BLaER1 treated with 17β-estradiol and CSF1 and Interleukin-3, amounts not matched to agents 10 nM and 100 nM (cell line): Measurements from ENCODE around the gene BTBD9.

Experiments used
- H3K27ac ChIP-seq, 11 experiments: shearing (Covaris generic); formaldehyde crosslinking; 2 replicates each; pipeline ENCODE4 v1.8.1; 2022
- H3K27me3 ChIP-seq, 11 experiments: shearing (Covaris generic); formaldehyde crosslinking; 2 replicates each; pipeline ENCODE4 v1.8.1; 2022
- H3K36me3 ChIP-seq, 11 experiments: shearing (Covaris generic); formaldehyde crosslinking; 2 replicates each; pipeline ENCODE4 v1.8.1; 2022
- H3K4me1 ChIP-seq, 10 experiments: shearing (Covaris generic); formaldehyde crosslinking; 2 replicates each; pipeline ENCODE4 v1.8.1; 2022
- H3K4me2 ChIP-seq, 11 experiments: shearing (Covaris generic); formaldehyde crosslinking; 2 replicates each; pipeline ENCODE4 v1.8.1; 2022
- H3K4me3 ChIP-seq, 10 experiments: shearing (Covaris generic); formaldehyde crosslinking; 2 replicates each; pipeline ENCODE4 v1.8.1; 2022
- H3K9ac ChIP-seq, 11 experiments: shearing (Covaris generic); formaldehyde crosslinking; 2 replicates each; pipeline ENCODE4 v1.8.1; 2022
- H3K9me3 ChIP-seq, 11 experiments: shearing (Covaris generic); formaldehyde crosslinking; replicated peaks in 1 of 11; 2 replicates each; pipeline ENCODE4 v1.8.1; 2022
- H4K20me1 ChIP-seq, 11 experiments: shearing (Covaris generic); formaldehyde crosslinking; 2 replicates each; pipeline ENCODE4 v1.8.1; 2022
- Cebpa-rat ChIP-seq, 11 experiments: shearing (Covaris generic); IDR thresholded peaks; 2 replicates each; pipeline ENCODE4 v1.8.1; 2022

BTBD9 gene

GRCh38 chr6:38654263-38654662 lies 14.5 kb upstream of the BTBD9 start:
- Histone ChIP-seq H3K9me3 (no peaks in the 10 kb centered on the region), H3K27me3 (no peaks in the 10 kb centered on the region), H4K20me1 (no peaks in the 10 kb centered on the region), H3K36me3 (no peaks in the 10 kb centered on the region; a peak in 4 of 22 replicates), H3K9ac (no peak overlapping the region), H3K27ac (no peak overlapping the region), H3K4me2 (no peak overlapping the region), H3K4me3 (no peak overlapping the region), H3K4me1 (no peaks in the 10 kb centered on the region)
- TF ChIP-seq Cebpa-rat (IDR thresholded peaks at IDR 0.05): no peak

DNA sequence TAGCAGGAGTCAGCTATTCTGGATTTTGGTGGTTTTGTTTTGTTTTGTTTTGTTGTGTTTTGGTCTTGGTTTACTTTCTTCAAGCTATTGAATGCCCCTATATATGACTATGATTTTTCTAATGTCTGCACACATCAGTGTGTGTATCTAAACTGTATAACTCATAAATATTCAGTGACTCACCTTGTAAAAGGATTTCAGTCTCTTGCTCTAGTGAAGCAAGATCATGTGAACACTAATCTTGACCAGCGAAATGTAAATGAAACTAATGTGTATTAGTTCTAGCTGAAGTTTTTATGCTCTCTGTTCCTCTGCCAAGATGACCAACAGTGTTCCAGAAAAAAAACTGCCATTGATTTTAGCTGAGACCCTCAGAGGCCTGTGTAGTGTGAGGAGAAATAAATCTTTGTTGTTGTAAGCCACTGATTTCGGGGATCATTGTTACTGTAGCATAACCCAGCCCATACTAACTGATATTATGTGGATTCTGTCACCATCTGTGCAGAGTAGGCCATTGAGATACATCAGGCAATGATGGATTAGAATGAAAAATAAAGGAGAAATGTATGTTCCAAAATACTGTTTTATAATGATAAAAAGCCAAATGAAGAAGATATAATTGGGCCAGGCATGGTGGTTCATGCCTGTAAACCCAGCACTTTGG lies 11.5 kb upstream of the BTBD9 start:
- Histone ChIP-seq H3K4me2 (no peak overlapping the region), H3K36me3 (no peaks in the 10 kb centered on the region; a peak in 4 of 22 replicates), H3K4me3 (no peak overlapping the region), H3K9ac (no peak overlapping the region), H3K4me1 (no peaks in the 10 kb centered on the region), H3K9me3 (no peaks in the 10 kb centered on the region), H3K27ac (no peak overlapping the region), H4K20me1 (no peaks in the 10 kb centered on the region), H3K27me3 (no peaks in the 10 kb centered on the region)
- no peak for TF ChIP-seq Cebpa-rat (IDR thresholded peaks at IDR 0.05)

DNA sequence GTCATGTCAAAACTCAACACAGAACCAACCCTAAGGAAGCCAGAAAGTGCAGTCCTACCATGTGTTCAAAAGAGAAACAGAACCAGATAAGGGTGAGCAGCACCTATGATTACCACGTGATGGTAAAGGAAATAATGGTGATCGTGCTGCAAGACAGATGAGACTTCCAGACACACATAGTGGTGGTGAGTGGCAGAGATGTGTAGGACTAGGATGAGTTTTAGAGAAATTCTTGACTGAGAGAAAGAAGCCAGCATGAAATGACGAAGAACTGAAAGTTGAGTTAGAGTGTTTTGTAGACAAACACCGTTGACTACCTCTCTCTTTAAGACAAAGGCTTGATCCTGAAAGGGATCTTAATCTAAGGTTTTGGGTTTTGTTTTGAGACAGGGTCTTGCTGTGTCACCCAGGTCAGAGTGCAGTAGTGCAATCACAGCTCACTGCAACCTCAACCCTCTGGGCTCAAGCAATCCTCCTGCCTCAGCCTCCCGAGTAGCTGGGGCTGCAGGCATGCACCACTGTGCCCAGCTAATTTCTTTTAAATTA lies 10.6 kb upstream of the BTBD9 start:
- no peak overlapping the region for H3K9ac ChIP-seq
- no peaks in the 10 kb centered on the region; a peak in 2 of 22 replicates for H3K36me3 ChIP-seq
- no peaks in the 10 kb centered on the region for H3K9me3 ChIP-seq
- H3K4me2 ChIP-seq: no peak overlapping the region
- H3K27me3 ChIP-seq: no peaks in the 10 kb centered on the region
- H4K20me1 ChIP-seq: no peaks in the 10 kb centered on the region
- H3K27ac ChIP-seq: no peak overlapping the region
- no peak overlapping the region for H3K4me3 ChIP-seq
- H3K4me1 ChIP-seq: no peaks in the 10 kb centered on the region
- no peak for TF ChIP-seq Cebpa-rat (IDR thresholded peaks at IDR 0.05)

- Histone ChIP-seq H3K4me2 (no peak overlapping the region), H3K9me3 (no peaks in the 10 kb centered on the region), H3K27ac (no peak overlapping the region), H3K36me3 (no peaks in the 10 kb centered on the region; a peak in 2 of 22 replicates), H3K9ac (no peak overlapping the region), H4K20me1 (no peaks in the 10 kb centered on the region), H3K4me1 (no peaks in the 10 kb centered on the region), H3K4me3 (no peak overlapping the region), H3K27me3 (no peaks in the 10 kb centered on the region)
- TF ChIP-seq Cebpa-rat (IDR thresholded peaks at IDR 0.05): no peak
Measured at GRCh38 chr6:38649744-38650143, 10.0 kb upstream of the BTBD9 start.

GRCh38 chr6:38648629-38649028 lies 8.9 kb upstream of the BTBD9 start:
- Histone ChIP-seq H3K9ac (no peak overlapping the region), H3K9me3 (no peaks in the 10 kb centered on the region)
- no peak for TF ChIP-seq Cebpa-rat (IDR thresholded peaks at IDR 0.05)

GRCh38 chr6:38646166-38646878 lies 6.6 kb upstream of the BTBD9 start:
- Histone ChIP-seq H4K20me1 (no peaks in the 10 kb centered on the region), H3K36me3 (no peaks in the 10 kb centered on the region; a peak in 1 of 22 replicates), H3K9me3 (no peaks in the 10 kb centered on the region), H3K4me3 (no peak overlapping the region), H3K27ac (no peak overlapping the region), H3K4me2 (no peak overlapping the region), H3K27me3 (no peaks in the 10 kb centered on the region), H3K4me1 (peaks cover 0 to 3% (median 0%) of the 10 kb centered on the region in 10 experiments; a peak in 3 of 20 replicates), H3K9ac (no peak overlapping the region)
- no peak for TF ChIP-seq Cebpa-rat (IDR thresholded peaks at IDR 0.05)

More at GRCh38 chr6:38648629-38649028, 8.9 kb upstream of the BTBD9 start:
- Histone ChIP-seq H3K4me2 (no peak overlapping the region), H3K27me3 (no peaks in the 10 kb centered on the region), H3K4me1 (no peaks in the 10 kb centered on the region), H3K27ac (no peak overlapping the region), H3K4me3 (no peak overlapping the region), H3K36me3 (no peaks in the 10 kb centered on the region; a peak in 2 of 22 replicates), H4K20me1 (no peaks in the 10 kb centered on the region)

GRCh38 chr6:38644951-38645350 lies 5.2 kb upstream of the BTBD9 start:
- no peak for TF ChIP-seq Cebpa-rat (IDR thresholded peaks at IDR 0.05)
- no peak overlapping the region for H3K27ac ChIP-seq
- H4K20me1 ChIP-seq: no peaks in the 10 kb centered on the region
- peaks cover 8 to 15% (median 10%) of the 10 kb centered on the region in 10 experiments for H3K4me1 ChIP-seq
- no peaks in the 10 kb centered on the region for H3K27me3 ChIP-seq
- H3K9me3 ChIP-seq: no peaks in the 10 kb centered on the region
- no peak overlapping the region for H3K9ac ChIP-seq
- no peaks in the 10 kb centered on the region for H3K36me3 ChIP-seq
- H3K4me2 ChIP-seq: no peak overlapping the region
- H3K4me3 ChIP-seq: no peak overlapping the region

DNA sequence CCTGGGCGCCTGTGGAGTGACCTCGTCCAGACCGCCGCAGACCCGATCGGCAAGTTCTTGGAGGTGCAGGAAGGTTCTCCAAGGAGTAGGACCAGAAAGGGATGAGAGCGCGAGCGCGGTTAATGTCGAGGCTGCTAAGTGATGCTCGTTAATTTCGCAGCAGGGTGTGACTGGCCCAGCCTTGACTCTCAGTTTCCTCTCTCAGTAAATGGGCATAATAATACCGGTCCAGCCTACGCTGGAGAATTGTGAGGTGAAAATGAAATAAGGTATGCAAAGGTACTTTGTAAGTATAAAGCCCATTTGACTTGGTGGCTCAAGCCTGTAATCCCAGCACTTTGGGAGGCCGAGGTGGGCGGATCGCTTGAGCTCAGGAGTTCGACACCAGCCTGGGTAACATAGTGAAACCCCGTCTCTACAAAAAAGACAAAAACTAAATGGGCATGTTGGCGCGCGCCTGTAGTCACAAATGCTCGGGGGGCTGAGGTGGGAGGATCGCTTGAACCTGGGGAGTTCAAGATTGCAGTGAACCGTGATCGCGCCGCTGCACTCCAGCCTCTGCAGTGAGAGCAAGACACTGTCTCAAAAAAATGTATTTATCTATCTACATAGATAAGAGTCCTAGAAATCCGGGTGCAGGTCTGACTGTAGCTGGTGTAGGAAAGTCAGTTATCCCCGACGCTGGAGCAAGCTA lies 634 bp upstream of the BTBD9 start:
- Histone ChIP-seq H3K4me3 (peak overlapping the region; percentile 79 to 93 (median 86)), H3K9ac (peak overlapping the region; percentile 78 to 90 (median 86)), H3K27me3 (no peaks in the 10 kb centered on the region), H3K27ac (peak overlapping the region; percentile 75 to 95 (median 85)), H3K9me3 (no peaks in the 10 kb centered on the region), H4K20me1 (no peaks in the 10 kb centered on the region; a peak in 1 of 22 replicates), H3K4me2 (peak overlapping the region; percentile 81 to 94 (median 88)), H3K4me1 (peaks cover 17 to 28% (median 21%) of the 10 kb centered on the region in 10 experiments), H3K36me3 (no peaks in the 10 kb centered on the region)
- no peak for TF ChIP-seq Cebpa-rat (IDR thresholded peaks at IDR 0.05)

DNA sequence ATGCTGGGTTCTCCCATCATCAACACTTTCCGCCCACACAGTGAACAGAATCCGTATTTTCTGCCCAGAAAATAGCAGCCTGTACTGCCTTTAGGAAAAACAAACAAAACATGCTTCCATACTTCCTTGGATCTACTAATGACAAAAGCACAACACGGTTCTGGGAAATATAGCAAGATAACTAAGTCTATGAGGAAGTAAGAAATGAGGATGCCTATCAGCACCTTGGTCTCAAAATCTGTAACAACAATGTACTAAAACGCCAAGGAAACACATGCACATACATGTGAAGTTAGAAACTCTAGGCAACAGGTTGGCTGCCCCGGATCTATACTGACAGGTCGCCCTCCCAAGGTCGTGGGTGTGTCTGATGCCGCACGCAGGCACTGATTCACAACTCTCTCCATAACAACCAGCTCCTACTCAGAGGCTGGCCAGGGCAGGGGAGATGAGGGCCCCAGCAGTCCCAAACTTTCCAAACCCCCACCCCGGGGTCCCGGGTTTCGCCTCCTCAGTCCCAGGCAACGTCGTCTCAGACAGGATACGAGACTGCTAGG lies 710 bp downstream of the BTBD9 start:
- H3K9ac ChIP-seq: peak overlapping the region; percentile 78 to 90 (median 86)
- H3K36me3 ChIP-seq: no peaks in the 10 kb centered on the region
- H3K9me3 ChIP-seq: no peaks in the 10 kb centered on the region
- no peak for TF ChIP-seq Cebpa-rat (IDR thresholded peaks at IDR 0.05)
- no peaks in the 10 kb centered on the region for H3K27me3 ChIP-seq
- peaks cover 18 to 39% (median 25%) of the 10 kb centered on the region in 10 experiments for H3K4me1 ChIP-seq
- peak overlapping the region; percentile 75 to 95 (median 85) for H3K27ac ChIP-seq
- peak overlapping the region; percentile 79 to 93 (median 86) for H3K4me3 ChIP-seq
- H4K20me1 ChIP-seq: peaks cover 0 to 6% (median 0%) of the 10 kb centered on the region in 11 experiments; a peak in 6 of 22 replicates
- H3K4me2 ChIP-seq: peak overlapping the region; percentile 75 to 94 (median 86)
